GM12873 (cell line): Measurements from ENCODE around the gene AMTN.

Experiments used
- TF ChIP-seq, protein P1 (sequence below): IDR thresholded peaks from 2 replicates; pipeline ENCODE4 v1.5.1; 2012; ENCODE audit warnings: low read depth, mild to moderate bottlenecking, moderate library complexity, low read length, control low read depth; ENCODE audit not compliant: insufficient read depth; ENCODE audit errors: missing control alignments

AMTN gene

DNA sequence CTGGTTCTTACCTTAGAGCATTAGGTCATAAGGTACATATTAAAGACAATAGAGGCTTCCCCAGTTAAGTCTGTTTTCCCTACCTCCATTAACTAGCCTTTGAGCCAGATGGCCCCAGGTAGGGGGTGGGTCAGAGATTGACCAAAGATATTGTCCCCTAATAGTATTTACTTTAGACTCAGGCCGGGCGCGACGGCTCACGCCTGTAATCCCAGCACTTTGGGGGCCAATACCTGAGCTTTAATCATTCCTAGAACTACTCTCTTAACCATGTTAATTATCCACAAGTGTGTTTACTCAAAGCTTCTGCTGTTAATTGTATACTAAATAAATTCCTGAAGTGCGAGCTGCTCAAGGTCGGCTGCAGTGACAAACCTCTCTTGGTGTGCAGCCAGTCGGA is 45.7 kb downstream of the AMTN start:
- TF ChIP-seq, protein P1, sequence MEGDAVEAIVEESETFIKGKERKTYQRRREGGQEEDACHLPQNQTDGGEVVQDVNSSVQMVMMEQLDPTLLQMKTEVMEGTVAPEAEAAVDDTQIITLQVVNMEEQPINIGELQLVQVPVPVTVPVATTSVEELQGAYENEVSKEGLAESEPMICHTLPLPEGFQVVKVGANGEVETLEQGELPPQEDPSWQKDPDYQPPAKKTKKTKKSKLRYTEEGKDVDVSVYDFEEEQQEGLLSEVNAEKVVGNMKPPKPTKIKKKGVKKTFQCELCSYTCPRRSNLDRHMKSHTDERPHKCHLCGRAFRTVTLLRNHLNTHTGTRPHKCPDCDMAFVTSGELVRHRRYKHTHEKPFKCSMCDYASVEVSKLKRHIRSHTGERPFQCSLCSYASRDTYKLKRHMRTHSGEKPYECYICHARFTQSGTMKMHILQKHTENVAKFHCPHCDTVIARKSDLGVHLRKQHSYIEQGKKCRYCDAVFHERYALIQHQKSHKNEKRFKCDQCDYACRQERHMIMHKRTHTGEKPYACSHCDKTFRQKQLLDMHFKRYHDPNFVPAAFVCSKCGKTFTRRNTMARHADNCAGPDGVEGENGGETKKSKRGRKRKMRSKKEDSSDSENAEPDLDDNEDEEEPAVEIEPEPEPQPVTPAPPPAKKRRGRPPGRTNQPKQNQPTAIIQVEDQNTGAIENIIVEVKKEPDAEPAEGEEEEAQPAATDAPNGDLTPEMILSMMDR: no peak

DNA sequence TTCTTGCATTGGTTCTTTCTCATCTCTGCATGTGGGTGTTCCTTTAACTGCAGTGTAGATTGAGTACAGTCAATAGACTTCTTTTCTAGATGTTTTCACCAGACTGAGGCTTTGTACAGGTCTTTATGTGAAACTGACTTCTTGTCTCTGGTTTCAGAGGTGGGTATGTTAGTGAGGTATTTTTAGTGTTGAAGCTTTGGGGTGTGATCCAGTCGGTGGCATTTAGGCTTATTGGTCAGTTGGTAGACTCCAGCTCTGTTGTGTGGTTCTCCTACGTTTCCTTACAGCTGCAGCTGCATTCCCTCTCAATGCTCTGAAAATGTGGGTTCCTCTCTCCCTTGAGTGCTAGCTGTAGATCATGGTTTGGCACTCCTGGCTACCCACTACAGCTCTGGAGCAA is 52.4 kb downstream of the AMTN start:
- TF ChIP-seq, protein P1: no peak

DNA sequence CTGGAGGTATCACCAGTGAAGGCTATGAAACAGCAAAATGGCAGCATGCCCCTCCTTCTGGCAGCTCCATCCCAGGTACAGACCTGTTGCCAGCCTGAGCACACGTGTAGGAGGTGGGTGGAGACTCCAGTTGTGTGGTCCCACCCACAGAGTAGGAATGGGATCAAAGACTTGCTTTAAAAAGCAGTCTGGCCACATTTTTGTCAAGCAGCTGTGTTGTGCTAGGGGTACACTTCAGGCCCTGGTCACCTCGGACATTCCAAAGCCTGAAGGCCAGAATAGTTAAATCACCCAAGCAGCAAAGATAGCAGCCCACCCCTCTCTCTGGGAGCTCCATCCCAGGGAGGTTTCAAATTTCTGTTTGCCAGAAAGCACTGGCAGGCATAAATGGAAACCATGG is 53.4 kb downstream of the AMTN start:
- TF ChIP-seq, protein P1: no peak

DNA sequence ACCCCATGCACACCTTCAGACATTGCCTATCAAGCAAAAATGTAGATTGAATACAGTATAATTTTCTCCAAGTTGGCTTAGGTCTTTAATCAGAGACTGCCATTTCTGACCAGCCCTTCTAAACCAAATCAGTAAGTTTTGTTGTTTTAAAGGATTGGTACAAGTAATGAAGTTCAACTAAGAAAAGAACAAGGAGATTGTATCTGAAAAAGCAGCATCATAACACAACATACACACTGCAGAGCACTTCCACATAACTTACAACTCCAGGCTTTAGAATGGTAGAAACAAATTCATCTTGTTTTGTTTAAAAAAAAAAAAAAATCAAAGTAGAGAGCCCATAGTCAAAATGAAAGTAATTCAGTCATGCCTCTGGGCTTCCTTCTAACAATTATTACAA is 57.6 kb downstream of the AMTN start:
- TF ChIP-seq, protein P1: no peak

DNA sequence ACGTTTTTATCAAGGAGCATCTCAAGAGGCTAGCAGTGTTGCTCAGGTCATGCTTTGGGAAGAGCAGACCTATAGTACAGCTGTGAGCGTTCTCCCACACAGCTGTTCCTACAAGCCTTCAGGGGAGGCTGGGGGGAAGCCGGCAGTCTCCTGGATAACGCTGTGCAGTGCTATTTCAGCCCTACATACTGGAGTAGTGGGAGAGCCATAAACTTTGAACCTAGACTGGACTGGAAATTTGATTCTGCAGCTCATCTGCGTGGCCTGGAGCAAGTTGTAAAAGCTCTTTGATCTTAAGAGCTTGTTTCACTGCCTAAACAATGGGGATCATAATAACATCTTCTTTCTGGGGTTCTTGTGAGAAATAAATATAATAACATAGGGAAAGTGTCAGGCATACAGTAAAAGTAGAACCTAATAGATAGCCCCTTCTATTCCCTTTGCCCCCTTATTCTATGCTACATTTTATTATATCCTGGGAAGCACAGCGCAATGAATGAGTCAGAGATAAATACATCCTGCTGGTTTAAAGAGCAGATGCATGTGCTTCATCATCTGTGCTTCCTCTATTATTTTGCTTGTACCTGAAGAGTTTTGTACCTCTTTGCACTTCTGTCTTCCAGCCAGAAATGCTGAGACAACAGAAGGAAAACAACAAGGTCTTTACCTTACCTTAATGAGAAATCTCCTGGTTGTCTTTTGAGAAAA is 59.0 kb downstream of the AMTN start:
- TF ChIP-seq, protein P1: no peak

DNA sequence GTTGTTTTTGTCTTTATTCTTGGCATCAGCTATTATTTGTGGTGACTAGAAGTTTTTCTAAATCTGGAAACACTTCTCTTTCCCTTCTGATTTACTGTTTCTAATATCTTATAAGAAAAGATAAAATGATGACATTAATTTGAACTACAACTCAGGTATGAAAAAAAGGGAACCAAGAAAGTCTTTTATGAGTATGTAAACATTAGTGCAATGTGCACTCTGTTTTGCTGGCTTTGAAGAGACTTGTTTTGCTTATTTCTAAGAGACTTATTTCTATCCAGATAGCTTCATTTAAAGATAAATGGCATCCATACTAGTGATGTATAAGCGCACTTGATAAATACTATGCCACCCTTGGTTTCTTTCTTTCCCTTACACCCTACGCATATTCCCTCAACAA is 63.6 kb downstream of the AMTN start:
- TF ChIP-seq, protein P1: no peak
